HUES64 (cell line): Measurements from ENCODE around the gene ZNF443.
"Not testable (repeated sequence)": the region's sequence is repeated elsewhere in the genome, so short reads cannot be mapped to it uniquely, and the experiment has no call there.

Experiments used
- H3K27ac ChIP-seq: 2 replicates; pipeline ENCODE4 v1.7.0; 2013; ENCODE audit warnings: low read depth, low read length, inconsistent platforms
- H3K27me3 ChIP-seq: 2 replicates; pipeline ENCODE4 v1.6.1; 2013; ENCODE audit warnings: mild to moderate bottlenecking, low read length; ENCODE audit not compliant: insufficient read depth
- H3K36me3 ChIP-seq: 2 replicates; pipeline ENCODE4 v1.6.1; 2013; ENCODE audit warnings: mild to moderate bottlenecking, low read length; ENCODE audit not compliant: insufficient read depth
- H3K4me1 ChIP-seq: 2 replicates; pipeline ENCODE4 v1.6.1; 2013; ENCODE audit warnings: mild to moderate bottlenecking, low read length, moderate library complexity; ENCODE audit not compliant: insufficient read depth
- H3K4me3 ChIP-seq: 2 replicates; pipeline ENCODE4 v1.5.1; 2013; ENCODE audit warnings: mild to moderate bottlenecking, low read length, moderate library complexity
- H3K9ac ChIP-seq: 2 replicates; pipeline ENCODE4 v1.6.1; 2013; ENCODE audit warnings: mild to moderate bottlenecking, low read depth, low read length
- H3K9me3 ChIP-seq: 2 replicates; pipeline ENCODE4 v1.6.1; 2013; ENCODE audit warnings: low read depth, low read length; ENCODE audit not compliant: insufficient read depth
- WGBS: fragments of 150-250, 120-280 bp; methylation state at CpG from one replicate; pipeline ENCODE4 v1.1.7; 2013; ENCODE audit warnings: missing lambda C conversion rate; 5-methylcytosine and 5-hydroxymethylcytosine counted together

ZNF443 gene

DNA sequence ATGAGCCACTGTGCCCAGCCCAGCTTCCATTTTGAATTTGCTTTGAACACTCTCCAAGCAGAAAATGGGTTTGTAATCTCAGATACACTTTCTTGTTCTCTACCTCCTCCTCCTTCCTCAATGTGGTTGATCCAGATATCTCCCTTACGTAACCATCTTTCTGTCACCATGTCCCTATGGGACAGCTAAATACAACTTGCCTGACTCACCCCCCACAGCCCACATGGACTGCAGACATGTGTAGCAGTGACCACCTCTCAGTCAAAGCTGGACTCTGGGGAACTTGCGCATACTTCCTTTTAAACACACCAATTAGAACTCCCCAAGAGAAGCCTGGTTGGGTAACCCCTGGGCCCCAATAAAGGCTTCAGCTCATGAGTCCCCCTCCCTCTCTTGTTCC is 28.9 kb downstream of the ZNF443 start:
- H3K9ac ChIP-seq = no peak overlapping the region
- no peaks in the 10 kb centered on the region for H3K27me3 ChIP-seq
- peaks cover 20% of the 10 kb centered on the region for H3K9me3 ChIP-seq
- H3K27ac ChIP-seq = no peak overlapping the region
- no peaks in the 10 kb centered on the region for H3K36me3 ChIP-seq
- no peaks in the 10 kb centered on the region for H3K4me1 ChIP-seq
- WGBS = 96% methylated on average over 2 of the region's 2 CpGs
- H3K4me3 ChIP-seq = no peak overlapping the region

DNA sequence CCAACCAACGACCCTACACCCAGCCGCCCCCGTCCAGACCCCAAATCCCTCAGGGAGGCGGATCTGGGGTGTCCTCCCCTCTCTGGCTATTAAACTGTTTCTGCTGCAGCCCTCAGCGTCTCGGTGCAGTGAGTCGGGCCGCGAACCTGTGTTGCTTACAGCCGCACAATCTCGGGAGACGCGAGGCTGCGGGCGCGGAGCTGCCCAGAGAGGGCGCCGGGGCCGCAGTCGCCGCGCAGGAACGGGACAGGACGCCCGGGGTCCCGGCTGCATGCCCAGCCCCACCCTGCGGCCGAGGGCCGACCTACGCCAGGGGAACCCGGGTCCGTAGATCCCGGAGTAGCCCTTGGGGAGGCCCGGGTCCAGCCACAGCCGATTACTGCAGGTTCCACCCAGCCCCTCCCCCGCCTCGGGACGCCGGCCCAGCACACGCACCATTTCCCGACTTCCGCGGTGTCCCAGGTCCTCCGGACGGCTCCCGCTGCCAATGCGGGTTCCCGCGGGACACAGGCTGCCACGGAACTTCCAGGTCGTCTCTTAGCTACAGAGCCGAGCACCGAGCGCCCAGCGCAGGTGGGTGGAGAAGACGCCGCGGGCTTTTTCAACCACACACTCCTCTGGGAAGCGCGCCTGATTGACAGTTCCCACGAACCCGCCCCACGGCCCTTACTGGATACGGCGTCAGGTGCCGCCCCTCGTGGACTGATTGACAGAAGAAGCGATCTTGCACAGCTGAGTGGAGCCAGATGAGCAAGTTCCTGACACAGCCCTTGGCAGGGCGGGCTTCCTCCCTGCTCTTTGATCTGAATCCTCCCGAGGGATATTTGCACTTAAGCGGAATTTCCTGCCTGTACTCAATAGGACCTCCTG is 40.0 kb downstream of the ZNF443 start, which contains the start of gene ZNF799:
ZNF799 (minus strand) TSS at position 639 of the 870 bp plus-strand sequence; CDS start at position 438, 201 bp downstream.
- H3K36me3 ChIP-seq = no peaks in the 10 kb centered on the region
- peak within 1 kb of the TSS; percentile 81 for H3K4me3 ChIP-seq
- H3K4me1 ChIP-seq = no peaks in the 10 kb centered on the region
- under 1% methylated on average over 71 of the region's 71 CpGs for WGBS
- peak within 1 kb of the TSS; percentile 64 for H3K9ac ChIP-seq
- 0 out of 2 replicates have a peak, but pooled peaks cover 4% of the 10 kb centered on the region for H3K9me3 ChIP-seq
- H3K27me3 ChIP-seq = peaks cover 6% of the 10 kb centered on the region; the same call in 1 of the 2 replicates
- H3K27ac ChIP-seq = no peak within 1 kb of the TSS

DNA sequence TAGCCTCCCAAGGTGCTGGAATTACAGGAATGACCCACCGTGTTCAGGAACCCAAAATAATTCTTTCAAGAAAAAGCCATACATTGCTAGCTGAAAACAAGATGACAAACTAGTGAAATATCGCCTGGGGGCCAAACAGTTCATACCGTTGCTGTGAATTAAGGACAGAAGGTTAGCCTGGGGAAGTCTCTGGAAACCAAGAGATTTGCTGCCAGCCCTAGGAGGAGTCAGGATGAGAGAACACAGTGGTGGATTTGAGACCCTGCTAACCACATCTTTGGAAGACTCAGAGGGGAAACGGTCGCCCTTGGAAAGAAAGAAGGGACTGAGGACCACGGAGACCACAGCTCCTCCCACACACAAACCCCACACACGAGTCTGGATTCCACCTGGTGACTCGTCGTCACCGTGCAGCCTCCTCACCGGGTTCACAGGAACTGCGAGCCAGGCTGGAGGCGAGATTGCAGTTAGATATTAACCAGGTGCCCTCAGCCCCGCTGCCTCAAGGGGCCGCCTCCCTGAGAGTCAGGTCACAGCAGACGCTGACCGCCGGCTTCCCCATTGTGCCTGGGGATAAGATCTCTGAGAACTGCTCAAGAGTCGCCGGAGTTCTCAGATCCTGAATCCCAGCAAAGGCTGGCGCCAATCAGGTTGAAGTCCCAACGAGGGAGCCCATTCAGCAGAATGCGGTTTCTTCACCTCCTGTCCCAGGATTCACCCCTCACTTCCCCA is 40.8 kb downstream of the ZNF443 start:
- not testable (repeated sequence) for H3K9me3 ChIP-seq, H3K27ac ChIP-seq, H3K27me3 ChIP-seq, H3K36me3 ChIP-seq, H3K4me1 ChIP-seq
- H3K9ac ChIP-seq = peak overlapping the region; percentile 64
- H3K4me3 ChIP-seq = peak overlapping the region; percentile 81
- 7% methylated on average over 19 of the region's 23 CpGs for WGBS

DNA sequence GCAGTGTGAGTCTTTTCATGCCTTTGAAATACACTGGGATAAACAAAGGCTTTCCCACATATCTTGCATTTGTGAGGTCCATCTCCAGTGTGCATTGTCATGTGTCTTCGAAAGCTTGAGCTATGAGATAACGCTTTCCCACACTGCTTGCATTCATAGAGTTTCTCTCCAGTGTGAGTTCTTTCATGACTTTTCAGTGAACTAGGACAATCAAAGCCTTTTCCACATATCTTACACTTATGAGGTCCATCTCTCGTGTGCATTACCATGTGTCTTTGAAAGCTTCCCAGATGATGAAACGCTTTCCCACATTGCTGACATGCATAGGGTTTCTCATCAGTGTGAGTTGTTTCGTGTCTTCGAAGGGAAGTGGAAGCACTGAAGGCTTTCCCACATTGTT is 49.7 kb downstream of the ZNF443 start:
- H3K4me1 ChIP-seq, H3K4me3 ChIP-seq, H3K9ac ChIP-seq, H3K27ac ChIP-seq, H3K27me3 ChIP-seq: not testable (repeated sequence)
- Histone ChIP-seq H3K36me3 (peaks cover 20% of the 10 kb centered on the region), H3K9me3 (peaks cover 18% of the 10 kb centered on the region; the same call in 1 of the 2 replicates)
- 97% methylated on average over 6 of the region's 6 CpGs for WGBS

DNA sequence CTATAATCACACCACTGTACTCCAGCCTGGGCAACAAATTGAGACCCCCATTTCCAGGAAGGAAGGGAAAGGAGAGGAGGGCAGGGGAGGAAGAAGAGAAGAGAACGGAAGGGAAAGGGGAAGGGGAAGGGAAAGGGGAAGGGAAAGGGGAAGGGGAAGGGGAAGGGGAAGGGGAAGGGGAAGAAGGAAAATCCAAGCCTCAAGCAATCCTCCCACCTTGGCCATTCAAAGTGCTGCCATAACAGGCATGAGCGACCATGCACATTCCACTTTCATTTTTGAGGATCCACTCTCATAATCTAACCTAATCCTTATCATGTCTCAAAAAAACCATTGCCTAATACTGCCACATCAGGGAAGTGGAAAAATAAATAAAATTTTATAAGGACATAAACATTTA is 54.5 kb downstream of the ZNF443 start:
- H3K9me3 ChIP-seq = peaks cover 28% of the 10 kb centered on the region
- not testable (repeated sequence) for H3K27ac ChIP-seq, H3K9ac ChIP-seq, H3K4me1 ChIP-seq, H3K27me3 ChIP-seq, H3K4me3 ChIP-seq
- WGBS = no CpG with 5 or more reads among the region's 2 CpGs
- peaks cover 11% of the 10 kb centered on the region for H3K36me3 ChIP-seq

DNA sequence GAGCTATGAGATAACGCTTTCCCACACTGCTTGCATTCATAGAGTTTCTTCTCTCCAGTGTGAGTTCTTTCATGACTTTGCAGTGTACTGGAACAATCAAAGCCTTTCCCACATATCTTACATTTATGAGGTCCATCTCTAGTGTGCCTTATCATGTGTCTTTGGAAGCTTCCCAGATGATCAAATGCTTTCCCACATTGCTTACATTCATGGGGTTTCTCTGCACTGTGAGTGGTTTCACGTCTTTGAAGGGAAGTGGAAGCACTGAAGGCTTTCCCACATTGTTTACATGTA is 60.4 kb downstream of the ZNF443 start:
- WGBS = 98% methylated on average over 2 of the region's 2 CpGs
- no peaks in the 10 kb centered on the region for H3K4me1 ChIP-seq
- no peak overlapping the region for H3K4me3 ChIP-seq
- H3K36me3 ChIP-seq = no peaks in the 10 kb centered on the region
- H3K9me3 ChIP-seq = peaks cover 59% of the 10 kb centered on the region
- H3K27me3 ChIP-seq = no peaks in the 10 kb centered on the region
- no peak overlapping the region for H3K27ac ChIP-seq
- H3K9ac ChIP-seq = no peak overlapping the region

DNA sequence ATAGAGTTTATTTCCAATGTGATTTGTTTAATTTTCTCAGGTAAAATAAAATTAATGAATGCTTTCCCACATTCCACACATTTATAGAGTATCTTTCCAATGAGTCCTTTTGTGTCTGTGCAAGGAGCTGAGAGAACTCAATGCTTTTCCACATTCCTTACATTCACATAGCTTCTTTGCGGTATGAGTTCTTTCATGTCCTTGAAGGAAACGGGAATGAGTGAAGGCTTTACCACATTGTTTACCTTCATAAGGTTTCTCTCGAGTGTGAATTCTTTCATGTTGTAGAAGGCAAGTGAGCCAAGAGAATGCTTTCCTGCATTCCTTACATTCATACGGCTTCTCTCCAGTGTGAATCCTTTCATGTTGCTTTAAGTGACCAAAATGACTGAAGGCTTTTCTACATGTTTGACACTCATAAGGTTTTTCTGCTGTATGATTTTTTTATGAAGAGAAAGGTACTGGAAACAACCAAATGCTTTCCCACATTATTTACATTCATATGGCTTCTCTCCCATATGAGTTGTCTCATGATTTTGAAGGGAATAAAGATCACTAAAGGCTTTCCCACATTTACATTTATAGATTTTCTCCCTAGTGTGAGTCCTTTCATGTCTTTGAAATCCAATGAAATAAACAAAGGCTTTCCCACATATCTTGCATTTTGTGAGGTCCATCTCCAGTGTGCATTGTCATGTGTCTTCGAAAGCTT is 60.9 kb downstream of the ZNF443 start:
- Histone ChIP-seq H3K9ac (no peak overlapping the region), H3K4me1 (no peaks in the 10 kb centered on the region), H3K4me3 (no peak overlapping the region), H3K27me3 (no peaks in the 10 kb centered on the region), H3K9me3 (peaks cover 59% of the 10 kb centered on the region), H3K27ac (no peak overlapping the region), H3K36me3 (no peaks in the 10 kb centered on the region)
- 90% methylated on average over 5 of the region's 5 CpGs for WGBS
